ENCODE results near the gene MAST4. TPM values are rescaled to one million over a fixed set of nuclear protein-coding genes. Genes with fewer than 3 reads are reported as not detected.

MAST4 gene
- total RNA-seq, 1 donor from 2014 or later: 11.3 TPM

GRCh38 chr5:66850354-66851075 lies 254.3 kb downstream of the MAST4 start:
- no peak overlapping the region for H3K27ac Mint-ChIP-seq (ENCODE audit: unreplicated experiment)
- DNase-seq (ENCODE audit: low spot score): no peak
- peaks cover 23% of the 10 kb centered on the region for H3K4me1 Mint-ChIP-seq (ENCODE audit: low read depth)
- no peaks in the 10 kb centered on the region for H3K27me3 Mint-ChIP-seq (ENCODE audit: low read depth)
- no peaks in the 10 kb centered on the region for H3K36me3 Mint-ChIP-seq (ENCODE audit: low read depth)
- no peak for TF ChIP-seq CTCF (IDR thresholded peaks at IDR 0.05)
- no peak overlapping the region for H3K4me3 Mint-ChIP-seq (ENCODE audit: unreplicated experiment)
- H3K9me3 Mint-ChIP-seq (ENCODE audit: low read depth): no peaks in the 10 kb centered on the region

DNA sequence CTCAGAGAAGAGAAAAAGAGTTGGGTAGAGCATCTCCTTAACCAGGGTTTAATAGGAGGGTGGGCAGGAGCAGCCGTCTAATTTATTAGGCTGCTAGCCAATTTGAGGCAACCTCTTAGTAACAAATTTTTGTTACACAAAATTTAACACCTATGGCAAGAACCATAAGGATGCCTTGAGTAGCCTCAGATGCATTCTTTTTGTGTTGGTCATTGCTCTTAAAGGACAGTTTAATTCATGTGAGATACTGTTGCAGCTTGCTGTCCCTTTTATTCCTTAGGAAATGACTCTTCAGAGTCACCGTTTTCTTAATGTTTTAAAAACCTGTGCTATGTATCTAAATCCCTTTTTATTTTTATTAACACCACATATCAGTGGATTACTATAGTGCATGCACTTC lies 255.1 kb downstream of the MAST4 start:
- no peaks in the 10 kb centered on the region for H3K27me3 Mint-ChIP-seq (ENCODE audit: low read depth)
- no peaks in the 10 kb centered on the region for H3K36me3 Mint-ChIP-seq (ENCODE audit: low read depth)
- no peak for DNase-seq (ENCODE audit: low spot score)
- H3K4me1 Mint-ChIP-seq (ENCODE audit: low read depth): peaks cover 23% of the 10 kb centered on the region
- no peak overlapping the region for H3K4me3 Mint-ChIP-seq (ENCODE audit: unreplicated experiment)
- no peak overlapping the region for H3K27ac Mint-ChIP-seq (ENCODE audit: unreplicated experiment)
- TF ChIP-seq CTCF (IDR thresholded peaks at IDR 0.05): no peak
- H3K9me3 Mint-ChIP-seq (ENCODE audit: low read depth): no peaks in the 10 kb centered on the region

- no peak overlapping the region for H3K4me3 Mint-ChIP-seq (ENCODE audit: unreplicated experiment)
- no peaks in the 10 kb centered on the region for H3K36me3 Mint-ChIP-seq (ENCODE audit: low read depth)
- H3K9me3 Mint-ChIP-seq (ENCODE audit: low read depth): no peaks in the 10 kb centered on the region
- no peak overlapping the region for H3K27ac Mint-ChIP-seq (ENCODE audit: unreplicated experiment)
- no peak for TF ChIP-seq CTCF (IDR thresholded peaks at IDR 0.05)
- H3K4me1 Mint-ChIP-seq (ENCODE audit: low read depth): peaks cover 20% of the 10 kb centered on the region
- H3K27me3 Mint-ChIP-seq (ENCODE audit: low read depth): no peaks in the 10 kb centered on the region
- no peak for DNase-seq (ENCODE audit: low spot score)
Measured at GRCh38 chr5:66854416-66854815, 258.2 kb downstream of the MAST4 start.

GRCh38 chr5:66856041-66856805 lies 260.0 kb downstream of the MAST4 start:
- Mint-ChIP-seq H3K36me3 (ENCODE audit: low read depth) (no peaks in the 10 kb centered on the region), H3K27ac (ENCODE audit: unreplicated experiment) (no peak overlapping the region), H3K4me3 (ENCODE audit: unreplicated experiment) (no peak overlapping the region), H3K9me3 (ENCODE audit: low read depth) (no peaks in the 10 kb centered on the region), H3K4me1 (ENCODE audit: low read depth) (peaks cover 14% of the 10 kb centered on the region), H3K27me3 (ENCODE audit: low read depth) (no peaks in the 10 kb centered on the region)
- no peak for TF ChIP-seq CTCF (IDR thresholded peaks at IDR 0.05)
- no peak for DNase-seq (ENCODE audit: low spot score)

GRCh38 chr5:66859526-66859925 lies 263.3 kb downstream of the MAST4 start:
- Mint-ChIP-seq H3K27ac (ENCODE audit: unreplicated experiment) (no peak overlapping the region), H3K9me3 (ENCODE audit: low read depth) (no peaks in the 10 kb centered on the region), H3K36me3 (ENCODE audit: low read depth) (no peaks in the 10 kb centered on the region), H3K4me3 (ENCODE audit: unreplicated experiment) (no peak overlapping the region), H3K4me1 (ENCODE audit: low read depth) (peaks cover 14% of the 10 kb centered on the region), H3K27me3 (ENCODE audit: low read depth) (no peaks in the 10 kb centered on the region)
- no peak for TF ChIP-seq CTCF (IDR thresholded peaks at IDR 0.05)
- DNase-seq (ENCODE audit: low spot score): no peak
